ENCODE results near the gene PRAC2.

GRCh38 chr17:48769009-48769675 is 46.2 kb downstream of the PRAC2 start:
- TF ChIP-seq POLR2AphosphoS5 (IDR thresholded peaks at IDR 0.05) (no peak), CTCF (IDR thresholded peaks at IDR 0.05) (no peak), EP300 (IDR thresholded peaks at IDR 0.05; ENCODE audit: low read depth) (no peak)

Data from transverse colon (tissue), 4 donors.